GM12874 (cell line): ENCODE measurements around the gene GLB1L.

Experiments
- TF ChIP-seq, protein P1 (sequence below): IDR thresholded peaks from 2 replicates; pipeline ENCODE4 v1.5.1; 2011; ENCODE audit warnings: low read depth, mild to moderate bottlenecking, control low read depth, low read length, moderate library complexity; ENCODE audit not compliant: insufficient read depth

The GLB1L gene

DNA sequence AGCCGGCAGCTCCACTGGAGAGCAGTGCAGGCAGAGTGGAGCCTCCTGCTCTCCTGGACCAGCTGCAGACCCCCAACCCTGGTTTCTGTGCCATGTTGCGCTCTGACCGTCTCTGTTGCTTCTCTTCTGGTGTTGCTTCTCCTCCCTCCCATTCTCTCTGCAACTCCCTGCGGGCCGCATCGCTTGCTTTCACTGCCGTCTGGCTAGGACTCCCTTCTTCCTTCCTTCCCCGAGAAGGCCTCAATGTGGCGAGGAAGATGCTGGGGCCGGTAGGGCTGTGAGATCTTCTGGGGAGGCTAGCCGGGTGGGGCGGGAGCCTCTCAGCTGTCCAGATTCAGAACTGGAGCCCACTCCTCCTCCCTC, 40.1 kb upstream of the GLB1L start:
- TF ChIP-seq, protein P1, sequence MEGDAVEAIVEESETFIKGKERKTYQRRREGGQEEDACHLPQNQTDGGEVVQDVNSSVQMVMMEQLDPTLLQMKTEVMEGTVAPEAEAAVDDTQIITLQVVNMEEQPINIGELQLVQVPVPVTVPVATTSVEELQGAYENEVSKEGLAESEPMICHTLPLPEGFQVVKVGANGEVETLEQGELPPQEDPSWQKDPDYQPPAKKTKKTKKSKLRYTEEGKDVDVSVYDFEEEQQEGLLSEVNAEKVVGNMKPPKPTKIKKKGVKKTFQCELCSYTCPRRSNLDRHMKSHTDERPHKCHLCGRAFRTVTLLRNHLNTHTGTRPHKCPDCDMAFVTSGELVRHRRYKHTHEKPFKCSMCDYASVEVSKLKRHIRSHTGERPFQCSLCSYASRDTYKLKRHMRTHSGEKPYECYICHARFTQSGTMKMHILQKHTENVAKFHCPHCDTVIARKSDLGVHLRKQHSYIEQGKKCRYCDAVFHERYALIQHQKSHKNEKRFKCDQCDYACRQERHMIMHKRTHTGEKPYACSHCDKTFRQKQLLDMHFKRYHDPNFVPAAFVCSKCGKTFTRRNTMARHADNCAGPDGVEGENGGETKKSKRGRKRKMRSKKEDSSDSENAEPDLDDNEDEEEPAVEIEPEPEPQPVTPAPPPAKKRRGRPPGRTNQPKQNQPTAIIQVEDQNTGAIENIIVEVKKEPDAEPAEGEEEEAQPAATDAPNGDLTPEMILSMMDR: no peak

DNA sequence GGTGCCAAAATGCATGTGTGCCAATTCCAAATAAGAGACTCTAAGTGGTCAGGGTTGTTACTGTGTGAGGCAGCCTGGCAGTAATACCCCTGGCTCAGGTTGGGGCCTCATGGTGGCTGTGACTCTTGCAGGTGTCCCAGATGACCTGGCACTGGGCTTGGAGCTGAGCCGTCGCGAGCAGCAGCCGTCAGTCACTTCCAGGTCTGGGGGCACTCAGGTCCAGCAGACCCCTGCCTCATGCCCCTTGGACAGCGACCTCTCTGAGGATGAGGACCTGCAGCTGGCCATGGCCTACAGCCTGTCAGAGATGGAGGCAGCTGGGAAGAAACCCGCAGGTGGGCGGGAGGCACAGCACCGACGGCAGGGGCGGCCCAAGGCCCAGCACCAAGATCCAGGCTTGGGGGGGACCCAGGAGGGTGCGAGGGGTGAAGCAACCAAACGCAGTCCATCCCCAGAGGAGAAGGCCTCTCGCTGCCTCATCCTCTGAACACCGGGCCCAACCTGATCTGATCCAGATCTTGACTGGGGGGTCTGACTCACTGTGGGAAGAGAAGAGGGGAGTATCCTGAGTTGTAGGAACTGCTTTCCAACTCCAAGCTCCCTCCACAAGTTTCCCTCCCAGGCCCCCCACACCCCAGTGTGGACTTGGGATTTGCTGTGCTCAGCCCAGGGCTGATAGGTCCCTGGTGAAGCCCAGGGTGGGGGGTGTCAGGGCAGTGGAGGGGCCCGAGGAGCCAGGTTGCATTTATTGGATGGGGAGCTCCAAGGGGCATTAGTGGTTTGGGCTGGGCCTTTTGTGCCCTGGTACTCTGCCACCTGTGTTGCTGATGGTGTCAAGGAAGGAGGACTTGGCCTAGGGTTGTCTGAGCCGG, 39.5 kb upstream of the GLB1L start:
- TF ChIP-seq, protein P1: no peak

DNA sequence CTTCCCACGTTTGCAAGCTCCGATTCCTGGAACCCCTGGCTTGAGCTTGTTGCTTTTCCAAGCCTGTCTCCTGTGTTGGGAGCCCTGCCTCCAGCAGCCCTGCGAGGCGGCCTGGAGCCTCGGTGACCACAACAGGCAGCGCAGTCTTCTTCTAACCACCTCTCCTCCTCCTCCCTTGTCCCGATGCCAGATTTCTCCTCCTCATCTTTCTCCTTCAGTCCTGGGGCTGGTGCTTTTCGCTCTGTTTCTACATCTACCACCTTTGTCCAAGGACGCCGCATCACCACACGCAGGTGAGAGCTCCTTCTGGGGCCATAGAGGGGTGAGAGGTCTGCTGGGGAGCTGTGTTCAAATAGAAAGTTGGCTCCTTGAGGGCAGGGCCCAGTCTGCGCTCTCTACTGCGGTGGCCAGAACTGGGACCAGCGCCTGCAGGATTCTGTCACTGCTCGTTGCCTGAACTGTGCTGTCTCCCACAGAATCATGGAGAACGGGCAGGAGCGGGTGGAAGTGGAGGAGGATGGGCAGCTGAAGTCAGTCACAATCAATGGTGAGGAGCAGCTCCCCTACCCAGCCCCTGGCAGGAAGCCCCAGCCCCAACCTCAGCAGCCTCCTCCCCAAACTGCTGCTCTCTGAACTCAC, 37.8 kb upstream of the GLB1L start:
- TF ChIP-seq, protein P1: no peak

DNA sequence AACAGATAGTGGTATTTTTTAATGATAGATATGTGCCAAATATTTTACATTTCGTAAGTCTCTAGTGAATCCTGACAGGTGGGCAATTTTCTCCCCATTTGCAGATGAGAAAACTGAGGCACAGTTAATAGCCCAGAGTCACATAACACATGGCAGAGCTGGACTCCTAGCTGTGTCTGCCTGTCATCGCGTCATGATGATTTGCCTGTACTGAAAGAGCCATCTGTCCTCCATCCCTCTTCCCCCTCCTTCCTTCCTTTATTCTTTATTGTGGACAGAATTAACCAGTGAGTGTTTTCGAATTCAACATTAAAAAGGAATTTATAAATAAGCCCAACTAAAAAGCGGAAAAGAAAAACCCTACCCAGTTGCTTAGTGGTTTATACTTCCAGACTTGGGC, 37.1 kb upstream of the GLB1L start:
- TF ChIP-seq, protein P1: no peak

DNA sequence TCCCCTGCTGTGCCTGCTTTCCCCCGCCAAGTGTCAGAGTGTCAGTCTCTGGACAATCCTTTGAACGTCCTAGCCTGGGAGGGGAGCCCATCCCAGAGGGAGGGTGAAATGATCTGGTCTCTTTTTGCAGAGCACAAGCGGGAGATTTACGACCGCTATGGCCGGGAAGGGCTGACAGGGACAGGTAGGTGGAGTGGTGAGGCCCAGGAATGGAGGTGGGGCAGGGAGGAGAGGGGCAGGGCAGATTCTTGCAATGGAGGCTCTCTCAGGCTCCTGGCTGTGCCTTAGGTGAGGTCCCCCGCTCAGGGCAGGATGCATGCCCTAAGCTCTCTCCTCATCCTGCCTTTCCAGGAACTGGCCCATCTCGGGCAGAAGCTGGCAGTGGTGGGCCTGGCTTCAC, 36.3 kb upstream of the GLB1L start:
- TF ChIP-seq, protein P1: no peak

DNA sequence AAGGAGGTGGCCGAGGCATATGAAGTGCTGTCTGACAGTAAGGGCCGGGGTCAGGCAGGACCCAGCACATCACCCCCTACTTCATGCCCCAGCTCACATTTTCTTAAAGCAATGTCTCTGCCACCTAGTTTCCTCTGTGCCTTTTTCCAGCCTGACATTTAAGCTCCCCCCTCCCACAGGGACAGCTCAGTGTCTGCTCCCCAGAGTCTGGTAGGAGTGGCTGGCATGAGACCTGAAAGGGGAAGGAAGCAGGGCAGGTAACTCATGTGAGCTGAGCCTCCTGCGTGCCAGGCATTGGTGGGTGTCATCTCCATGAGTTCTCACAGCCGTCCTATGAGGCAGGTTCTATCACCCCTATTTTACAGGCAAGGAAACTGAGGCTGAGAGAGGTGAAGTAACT, 35.4 kb upstream of the GLB1L start:
- TF ChIP-seq, protein P1: no peak

DNA sequence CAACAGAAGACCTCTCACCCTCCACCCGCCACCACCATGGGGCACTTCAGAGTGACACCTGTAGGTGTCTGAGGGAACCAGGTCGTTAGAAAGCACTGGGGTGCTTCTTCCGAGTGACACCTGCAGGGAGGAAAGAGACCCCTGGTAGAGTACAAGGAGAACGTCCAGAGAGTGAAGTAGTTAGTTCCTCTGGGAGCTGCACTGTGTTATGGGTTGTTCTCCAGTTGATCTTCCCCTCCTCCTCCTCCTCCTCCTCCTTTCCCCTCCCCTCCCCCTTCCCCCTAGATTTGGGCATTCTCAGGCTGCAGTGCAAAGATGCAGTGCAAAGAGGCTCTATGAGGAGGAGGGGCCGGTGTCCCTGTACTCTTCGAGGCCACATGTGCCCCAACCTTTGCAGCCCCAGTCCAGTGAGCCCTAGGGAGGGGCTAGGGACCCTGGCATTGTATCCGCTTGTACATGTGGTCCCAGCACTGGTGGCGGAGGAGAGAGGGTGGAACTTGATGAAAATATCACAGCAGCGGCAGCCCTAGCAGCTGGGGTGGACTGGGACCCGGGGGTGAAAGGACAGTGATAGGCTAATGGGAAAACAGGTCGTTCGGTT, 34.8 kb upstream of the GLB1L start:
- TF ChIP-seq, protein P1: no peak
